GM19324 (cell line): ENCODE results near the gene SPACDR.

Experiments
- ATAC-seq: cut with Tn5 transposase; IDR thresholded peaks from one replicate; pipeline ENCODE4 v1.9.1; 2021; ENCODE audit warnings: mild to moderate bottlenecking, moderate library complexity; ENCODE audit not compliant: unreplicated experiment, low FRiP score

SPACDR gene

DNA sequence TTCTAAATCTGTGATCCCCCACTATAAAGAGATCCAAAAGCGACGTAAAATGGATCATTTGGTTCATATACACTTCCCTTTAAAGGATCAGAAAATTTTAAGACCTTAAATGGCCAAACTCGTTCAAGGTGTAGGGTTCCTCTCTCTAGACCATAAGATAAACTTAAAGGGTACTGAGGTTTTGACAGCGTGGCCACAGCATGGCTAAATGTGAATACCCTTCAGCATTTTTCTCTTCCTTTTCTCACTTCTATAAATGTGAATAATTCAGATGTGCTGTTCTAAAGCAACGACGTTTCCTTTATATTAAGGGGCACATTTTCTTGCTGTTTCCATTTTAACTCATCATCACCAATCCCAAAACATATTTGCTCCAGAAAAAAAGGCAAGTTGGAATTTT, 40.7 kb downstream of the SPACDR start:
- no peak for ATAC-seq

GRCh38 chr7:100419660-100420226, 44.3 kb downstream of the SPACDR start:
- ATAC-seq = no peak

DNA sequence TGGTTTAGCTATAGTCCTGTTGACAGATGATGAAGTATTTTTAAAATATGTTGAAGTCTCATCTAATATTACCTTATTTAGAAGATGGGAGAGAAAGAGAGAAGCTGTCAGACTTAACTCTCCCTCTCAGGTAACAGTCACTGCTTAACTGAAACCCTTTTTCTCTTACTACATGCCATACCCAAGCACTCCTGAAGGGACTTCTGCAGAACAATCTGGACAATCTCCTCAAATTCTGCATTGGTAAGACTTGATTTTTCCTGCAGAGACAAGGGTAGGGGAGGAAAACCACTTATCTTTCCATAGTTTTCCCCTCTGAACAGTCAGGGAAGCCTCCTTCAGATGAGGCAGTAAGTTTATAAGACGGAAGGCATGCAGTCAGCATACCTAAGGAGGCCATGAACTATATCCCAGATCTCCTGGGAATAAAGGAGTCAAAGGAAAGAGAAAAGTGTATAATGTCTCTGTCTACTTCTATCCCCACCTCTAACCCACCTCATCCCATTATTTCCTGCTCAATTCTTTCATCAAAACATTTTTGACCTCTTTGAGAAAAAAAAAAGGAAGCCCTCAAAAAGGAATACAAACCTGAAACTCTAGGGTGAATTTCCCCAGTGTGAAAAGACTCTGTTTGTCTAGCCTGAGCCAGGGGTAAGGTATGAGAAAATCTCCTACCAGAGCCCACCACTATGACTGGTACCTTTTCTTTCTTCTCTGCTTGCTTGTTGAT, 45.0 kb downstream of the SPACDR start:
- no peak for ATAC-seq

GRCh38 chr7:100415448-100415847, 48.6 kb downstream of the SPACDR start:
- ATAC-seq = no peak

GRCh38 chr7:100413889-100414288, 50.2 kb downstream of the SPACDR start:
- ATAC-seq = no peak

DNA sequence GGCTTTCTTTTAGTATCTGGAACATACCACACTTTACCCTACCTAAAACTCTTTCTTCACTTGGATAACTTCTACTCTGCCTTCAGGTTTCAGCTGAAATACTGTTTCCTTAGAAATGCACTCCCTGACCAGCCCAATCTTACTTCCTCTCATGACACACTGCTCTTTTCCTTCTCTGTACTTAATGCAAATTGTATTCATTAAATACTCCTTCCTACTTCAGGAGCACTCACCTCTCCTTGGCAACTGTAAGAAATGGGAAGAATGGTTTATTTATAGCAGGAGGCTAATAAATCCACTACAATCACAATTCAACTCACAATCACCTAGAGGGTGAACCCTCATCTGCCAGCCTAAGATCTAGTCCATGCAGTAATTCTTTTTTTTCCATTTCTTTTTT, 50.7 kb downstream of the SPACDR start:
- no peak for ATAC-seq

GRCh38 chr7:100411101-100411500, 53.0 kb downstream of the SPACDR start:
- no peak for ATAC-seq

GRCh38 chr7:100407285-100408180, 56.5 kb downstream of the SPACDR start:
- no peak for ATAC-seq

- no peak for ATAC-seq
These were observed 57.3 kb downstream of the SPACDR start for GRCh38 chr7:100406767-100407166.
